Adipose tissue (tissue), 3 donors: Measurements from ENCODE around the gene SGF29. TPM values are rescaled to one million over a fixed set of nuclear protein-coding genes. Genes with fewer than 3 reads are reported as not detected.
"Not testable (repeated sequence)": the region's sequence is repeated elsewhere in the genome, so short reads cannot be mapped to it uniquely, and the experiment has no call there.

Source experiments
- H3K27ac ChIP-seq: one replicate; pipeline ENCODE4 v1.5.1; 2013; ENCODE audit warnings: low read depth, low read length
- WGBS, 3 donors: extraction: QIAGEN DNeasy Blood & Tissue Kit; methylation state at CpG; one replicate each; pipeline ENCODE4 v1.1.7; 2013; 5-methylcytosine and 5-hydroxymethylcytosine counted together
- polyA plus RNA-seq, 3 donors: library from polyadenylated mRNA; stranded (reverse); fragments of 200-250 nt; gene quantifications; one replicate each; pipeline ENCODE4 v1.2.3, GENCODE V29; 2013
- donor health status: healthy with polysubstance abuse.
- donor health status: Bipolar disorder and iron deficiency.
- donor health status: healthy.

The SGF29 gene
- polyA plus RNA-seq, 3 donors = 17.1 to 32.1 (median 17.5) TPM

GRCh38 chr16:28531777-28532744 lies 21.7 kb upstream of the SGF29 start:
- WGBS, 3 donors = 38 to 65% (median 57%) methylated on average over 9 of the region's 9 CpGs
- no peak overlapping the region for H3K27ac ChIP-seq

GRCh38 chr16:28532940-28533647 lies 20.6 kb upstream of the SGF29 start:
- peak overlapping the region; percentile 19 for H3K27ac ChIP-seq
- 50 to 87% (median 75%) methylated on average over 5 of the region's 5 CpGs for WGBS, 3 donors

- H3K27ac ChIP-seq = peak overlapping the region; percentile 15
- WGBS, 3 donors = 28 to 35% (median 31%) methylated on average over 5 of the region's 5 CpGs
Observed at GRCh38 chr16:28534542-28535373, 19.0 kb upstream of the SGF29 start.

GRCh38 chr16:28537076-28537475 lies 16.6 kb upstream of the SGF29 start:
- WGBS, 3 donors = 48 to 82% (median 71%) methylated on average over 6 of the region's 6 CpGs
- H3K27ac ChIP-seq = no peak overlapping the region

GRCh38 chr16:28537964-28538732 lies 15.6 kb upstream of the SGF29 start:
- 35 to 72% (median 66%) methylated on average over 13 of the region's 13 CpGs for WGBS, 3 donors
- H3K27ac ChIP-seq = no peak overlapping the region

- WGBS, 3 donors = 19 to 35% (median 29%) methylated on average over 21 to 22 of the region's 22 CpGs
- peak within 1 kb of the TSS; percentile 9 for H3K27ac ChIP-seq
Observed at GRCh38 chr16:28538733-28539596, 14.8 kb upstream of the SGF29 start, which contains the start of gene NUPR1. Gene NUPR1, minus strand, starts transcription at chr16:28538974. Its CDS starts 67 bp downstream, at chr16:28538907.

GRCh38 chr16:28540346-28540745 lies 13.4 kb upstream of the SGF29 start:
- H3K27ac ChIP-seq = no peak overlapping the region
- 79 to 85% (median 83%) methylated on average over 3 of the region's 3 CpGs for WGBS, 3 donors

GRCh38 chr16:28542646-28543045 lies 11.1 kb upstream of the SGF29 start:
- H3K27ac ChIP-seq = no peak overlapping the region
- WGBS, 3 donors = 56 to 88% (median 77%) methylated on average over 7 of the region's 7 CpGs

GRCh38 chr16:28543072-28543471 lies 10.6 kb upstream of the SGF29 start:
- WGBS, 3 donors = 44 to 72% (median 49%) methylated on average over 7 of the region's 7 CpGs
- H3K27ac ChIP-seq = no peak overlapping the region

- WGBS, 3 donors = 85 to 89% (median 88%) methylated on average over 3 of the region's 3 CpGs
- no peak overlapping the region for H3K27ac ChIP-seq
Observed at GRCh38 chr16:28544998-28545397, 8.7 kb upstream of the SGF29 start.

- not testable (repeated sequence) for H3K27ac ChIP-seq
- 78 to 92% (median 88%) methylated on average over 7 of the region's 7 CpGs for WGBS, 3 donors
Observed at GRCh38 chr16:28545964-28546363, 7.8 kb upstream of the SGF29 start.

- H3K27ac ChIP-seq = no peak overlapping the region
- WGBS, 3 donors = 85 to 89% (median 87%) methylated on average over 7 of the region's 7 CpGs
Observed at GRCh38 chr16:28546626-28547025, 7.1 kb upstream of the SGF29 start.

- H3K27ac ChIP-seq = no peak overlapping the region
- 71 to 83% (median 75%) methylated on average over 14 of the region's 14 CpGs for WGBS, 3 donors
Observed at GRCh38 chr16:28548306-28548802, 5.4 kb upstream of the SGF29 start.

GRCh38 chr16:28549301-28549899 lies 4.3 kb upstream of the SGF29 start:
- no peak overlapping the region for H3K27ac ChIP-seq
- 31 to 35% (median 32%) methylated on average over 11 of the region's 11 CpGs for WGBS, 3 donors

- 84 to 88% (median 87%) methylated on average over 15 of the region's 15 CpGs for WGBS, 3 donors
- H3K27ac ChIP-seq = no peak overlapping the region
Observed at GRCh38 chr16:28554634-28555423, 1.1 kb downstream of the SGF29 start.

GRCh38 chr16:28555561-28555960 lies 1.8 kb downstream of the SGF29 start:
- H3K27ac ChIP-seq = no peak overlapping the region
- WGBS, 3 donors = 79 to 82% (median 81%) methylated on average over 2 of the region's 2 CpGs
